Sciatic nerve (tissue), 2 donors: ENCODE results near the gene MICAL2. TPM values are rescaled to one million over a fixed set of nuclear protein-coding genes. Genes with fewer than 3 reads are reported as not detected.

Source experiments
- ATAC-seq: fragments of 200-7000 bp; cut with Tn5 transposase; one replicate; pipeline ENCODE4 v1.9.1; 2020; ENCODE audit warnings: mild to moderate bottlenecking, moderate library complexity
- DNase-seq: peaks from one replicate; pipeline ENCODE4 v3.0.0-alpha.2; 2020; ENCODE audit warnings: low spot score
- intact Hi-C: fragments of 100-400 bp; cut with DNase I; formaldehyde crosslinking; loops from one replicate; pipeline ENCODE4 v1.14.2; 2022
- total RNA-seq: library from RNA; stranded (reverse); fragmentation: NEBNext Ultra II Directional; extraction: Animal tissue kit (Norgen Biotek cat#: 25700); gene quantifications from one replicate; pipeline ENCODE4 v1.2.1, GENCODE V29; 2021
- donor health status: DM: no; HTN: no; CAD: no.
- donor health status: DM: no; HTN: no; CAD: no.

Gene MICAL2
- total RNA-seq, 1 donor from 2014 or later: 92.4 TPM

- DNase-seq: no peak
- ATAC-seq: no peak
- intact Hi-C loops: no loop called here
Observed at GRCh38 chr11:12207384-12208150, 97.2 kb downstream of the MICAL2 start.

GRCh38 chr11:12209096-12209495 lies 98.7 kb downstream of the MICAL2 start:
- no peak for DNase-seq
- intact Hi-C loops: no loop called here
- no peak for ATAC-seq

- ATAC-seq (no peak), DNase-seq (no peak)
- intact Hi-C loops: no loop called here
Observed at GRCh38 chr11:12210200-12210599, 99.8 kb downstream of the MICAL2 start.

- intact Hi-C loops: no loop called here
- ATAC-seq: no peak
- DNase-seq: no peak
Observed at GRCh38 chr11:12211331-12212065, 101.1 kb downstream of the MICAL2 start.

GRCh38 chr11:12212174-12212820 lies 101.9 kb downstream of the MICAL2 start:
- ATAC-seq: no peak
- intact Hi-C loops: no loop called here
- DNase-seq: no peak

- ATAC-seq (no peak), DNase-seq (no peak)
- intact Hi-C loops: no loop called here
Observed at GRCh38 chr11:12212821-12213185, 102.4 kb downstream of the MICAL2 start.

- ATAC-seq (no peak), DNase-seq (no peak)
- intact Hi-C loops: no loop called here
Observed at GRCh38 chr11:12213883-12214282, 103.5 kb downstream of the MICAL2 start.

GRCh38 chr11:12214751-12215150 lies 104.4 kb downstream of the MICAL2 start:
- no peak for ATAC-seq

GRCh38 chr11:12215181-12215593 lies 104.8 kb downstream of the MICAL2 start:
- ATAC-seq (no peak), DNase-seq (no peak)
- intact Hi-C loops: no loop called here

More at GRCh38 chr11:12214751-12215150, 104.4 kb downstream of the MICAL2 start:
- no peak for DNase-seq
- intact Hi-C loops: no loop called here

- DNase-seq (no peak), ATAC-seq (no peak)
- intact Hi-C loops: no loop called here
Observed at GRCh38 chr11:12216041-12216451, 105.7 kb downstream of the MICAL2 start.

- DNase-seq (no peak), ATAC-seq (no peak)
- intact Hi-C loops: no loop called here
Observed at GRCh38 chr11:12216671-12217374, 106.4 kb downstream of the MICAL2 start.

- DNase-seq (no peak), ATAC-seq (no peak)
- intact Hi-C loops: no loop called here
Observed at GRCh38 chr11:12217879-12218278, 107.5 kb downstream of the MICAL2 start.

- intact Hi-C loops: no loop called here
- no peak for DNase-seq
- no peak for ATAC-seq
Observed at GRCh38 chr11:12218909-12219308, 108.5 kb downstream of the MICAL2 start.

GRCh38 chr11:12219757-12220156 lies 109.4 kb downstream of the MICAL2 start:
- DNase-seq (no peak), ATAC-seq (no peak)
- intact Hi-C loops: no loop called here

- intact Hi-C loops: no loop called here
- peak; percentile 71 for DNase-seq
- peak; percentile 85 for ATAC-seq
Observed at GRCh38 chr11:12220305-12220704, 109.9 kb downstream of the MICAL2 start.

GRCh38 chr11:12221051-12221535 lies 110.7 kb downstream of the MICAL2 start:
- ATAC-seq (no peak), DNase-seq (no peak)
- intact Hi-C loops: no loop called here

- intact Hi-C loops: no loop called here
- DNase-seq (no peak), ATAC-seq (peak; percentile 49)
Observed at GRCh38 chr11:12222055-12222792, 111.8 kb downstream of the MICAL2 start.

GRCh38 chr11:12223771-12224536 lies 113.6 kb downstream of the MICAL2 start:
- ATAC-seq: no peak
- intact Hi-C loops: no loop called here

More at GRCh38 chr11:12223771-12224536, 113.6 kb downstream of the MICAL2 start:
- no peak for DNase-seq
